Left ventricle myocardium superior (tissue), 1 donor: ENCODE data around the gene ZBTB7A. TPM values are rescaled to one million over a fixed set of nuclear protein-coding genes. Genes with fewer than 3 reads are reported as not detected.
A peak's percentile ranks its signal among the peaks of the same experiment; 100 is the strongest.

Experiments
- ATAC-seq: fragments of 200-7000 bp; cut with Tn5 transposase; one replicate; pipeline ENCODE4 v1.9.1; 2020; ENCODE audit warnings: mild to moderate bottlenecking, moderate library complexity
- DNase-seq: peaks from one replicate; pipeline ENCODE4 v3.0.0-alpha.2; 2020
- intact Hi-C: fragments of 100-400 bp; cut with micrococcal nuclease; formaldehyde crosslinking; loops from one replicate; pipeline ENCODE4 v1.11.0; 2022
- total RNA-seq: library from RNA; stranded (reverse); fragmentation: NEBNext Ultra II Directional; extraction: Animal tissue kit (Norgen Biotek cat#: 25700); gene quantifications from one replicate; pipeline ENCODE4 v1.2.1, GENCODE V29; 2021
- donor health status: DM: no; HTN: yes; CAD: no; lungs with severe emphysema.

Gene ZBTB7A
- total RNA-seq, 1 donor from 2014 or later: 35.2 TPM

DNA sequence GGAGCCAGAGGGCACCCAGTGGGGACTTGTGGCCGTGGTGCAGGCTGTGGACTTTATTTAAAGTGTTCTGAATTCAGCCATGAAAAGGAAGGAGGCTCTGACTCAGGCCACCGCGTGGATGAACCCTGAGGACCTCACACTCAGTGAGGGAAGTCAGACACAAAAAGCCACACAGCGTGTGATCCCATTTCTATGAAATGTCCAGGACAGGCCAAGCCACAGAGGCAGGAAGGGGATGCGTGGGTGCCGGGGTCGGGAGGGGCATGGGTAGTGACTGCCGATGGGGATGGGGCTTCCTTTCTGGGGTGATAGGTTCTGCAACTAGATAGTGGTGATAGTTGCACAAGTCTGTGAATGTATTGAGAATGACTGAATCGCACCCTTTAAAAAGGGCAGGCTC, 8.7 kb upstream of the ZBTB7A start:
- intact Hi-C loops: no loop called here
- ATAC-seq: no peak
- DNase-seq: no peak

DNA sequence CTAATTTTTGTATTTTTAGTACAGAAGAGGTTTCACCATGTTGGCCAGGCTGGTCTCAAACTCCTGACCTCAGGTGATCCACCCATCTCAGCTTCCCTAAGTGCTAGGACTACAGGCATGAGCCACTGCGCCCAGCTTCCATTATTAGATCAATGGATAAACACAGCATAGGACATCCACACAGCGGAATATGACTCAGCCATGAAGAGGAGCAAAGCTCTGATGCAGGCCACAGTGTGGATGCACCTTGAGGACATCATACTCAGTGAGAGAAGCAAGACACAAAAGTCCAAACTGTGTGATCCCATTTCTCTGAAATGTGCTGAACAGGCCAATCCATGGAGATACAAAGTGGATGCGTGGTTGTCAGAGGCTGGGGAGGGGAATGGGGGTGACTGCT, 4.9 kb upstream of the ZBTB7A start:
- intact Hi-C loops: no loop called here
- no peak for ATAC-seq

GRCh38 chr19:4069331-4069959, 2.7 kb upstream of the ZBTB7A start:
- ATAC-seq: no peak
- DNase-seq: peak; percentile 74
- intact Hi-C loops: no loop called here

More for the DNA sequence above, 4.9 kb upstream of the ZBTB7A start:
- no peak for DNase-seq

- DNase-seq (peak; percentile 46), ATAC-seq (no peak)
- intact Hi-C loops: no loop called here
Observed at GRCh38 chr19:4068047-4068966, 1.6 kb upstream of the ZBTB7A start.

DNA sequence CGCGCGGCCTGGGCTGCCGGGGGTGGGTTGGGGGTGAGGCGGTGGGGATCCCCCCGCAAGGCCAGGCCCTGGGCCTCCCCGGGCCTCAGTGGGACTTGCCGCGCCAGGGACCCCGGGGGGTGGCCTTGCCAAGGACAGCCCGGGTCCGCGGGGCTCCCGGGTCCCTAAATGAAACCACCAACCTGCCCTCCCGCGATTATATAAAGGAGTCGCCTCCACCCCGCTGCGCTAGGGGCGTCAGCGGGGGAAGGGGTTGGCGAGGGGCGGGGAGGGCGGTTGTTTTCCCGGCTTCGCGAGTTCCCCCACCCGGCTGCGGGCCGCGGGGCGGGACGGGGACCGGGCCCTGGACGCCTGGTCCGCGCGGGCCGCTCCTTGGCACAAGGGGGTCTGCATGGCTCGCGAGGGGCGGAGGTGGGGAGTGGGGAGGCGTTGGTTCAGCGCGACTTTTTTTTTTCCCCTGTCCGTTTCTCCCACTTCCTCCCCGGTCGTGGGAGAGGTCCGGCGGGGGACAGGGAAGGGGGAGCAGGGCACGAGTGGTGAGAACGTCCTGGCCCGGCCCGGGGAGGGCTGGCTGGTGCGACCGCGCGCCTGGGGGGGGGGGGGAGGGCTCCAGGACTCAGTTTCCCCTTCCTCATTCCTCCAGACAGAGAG, 822 bp upstream of the ZBTB7A start:
- peak; percentile 66 for DNase-seq
- intact Hi-C loops: no loop called here
- ATAC-seq: peak; percentile 3

DNA sequence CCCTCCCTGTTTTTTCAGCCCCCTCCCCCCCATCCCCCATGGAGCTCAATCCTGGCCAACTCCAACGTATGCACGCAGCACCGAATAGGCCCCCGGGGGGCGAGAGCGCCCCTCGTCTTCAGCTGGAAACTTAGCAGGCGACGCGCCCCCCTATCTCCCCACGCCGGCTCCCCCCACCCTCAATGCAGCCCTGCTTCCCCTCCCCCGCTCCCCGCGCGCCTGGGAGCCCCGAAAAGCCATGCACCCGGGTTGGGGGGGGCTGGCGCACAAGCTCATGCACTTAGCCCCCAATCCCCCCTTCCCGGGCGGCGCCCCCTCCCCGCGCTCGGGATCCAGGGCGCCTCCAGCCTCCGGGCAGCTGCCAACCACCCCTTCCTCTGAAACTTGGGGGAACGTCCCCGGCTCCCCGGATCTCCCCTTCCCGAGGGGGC, 508 bp downstream of the ZBTB7A start:
- DNase-seq (peak; percentile 75), ATAC-seq (no peak)
- intact Hi-C loops: no loop called here

- intact Hi-C loops: no loop called here
- peak; percentile 98 for DNase-seq
- peak; percentile 78 for ATAC-seq
Observed at GRCh38 chr19:4065430-4066175, 1.1 kb downstream of the ZBTB7A start.

DNA sequence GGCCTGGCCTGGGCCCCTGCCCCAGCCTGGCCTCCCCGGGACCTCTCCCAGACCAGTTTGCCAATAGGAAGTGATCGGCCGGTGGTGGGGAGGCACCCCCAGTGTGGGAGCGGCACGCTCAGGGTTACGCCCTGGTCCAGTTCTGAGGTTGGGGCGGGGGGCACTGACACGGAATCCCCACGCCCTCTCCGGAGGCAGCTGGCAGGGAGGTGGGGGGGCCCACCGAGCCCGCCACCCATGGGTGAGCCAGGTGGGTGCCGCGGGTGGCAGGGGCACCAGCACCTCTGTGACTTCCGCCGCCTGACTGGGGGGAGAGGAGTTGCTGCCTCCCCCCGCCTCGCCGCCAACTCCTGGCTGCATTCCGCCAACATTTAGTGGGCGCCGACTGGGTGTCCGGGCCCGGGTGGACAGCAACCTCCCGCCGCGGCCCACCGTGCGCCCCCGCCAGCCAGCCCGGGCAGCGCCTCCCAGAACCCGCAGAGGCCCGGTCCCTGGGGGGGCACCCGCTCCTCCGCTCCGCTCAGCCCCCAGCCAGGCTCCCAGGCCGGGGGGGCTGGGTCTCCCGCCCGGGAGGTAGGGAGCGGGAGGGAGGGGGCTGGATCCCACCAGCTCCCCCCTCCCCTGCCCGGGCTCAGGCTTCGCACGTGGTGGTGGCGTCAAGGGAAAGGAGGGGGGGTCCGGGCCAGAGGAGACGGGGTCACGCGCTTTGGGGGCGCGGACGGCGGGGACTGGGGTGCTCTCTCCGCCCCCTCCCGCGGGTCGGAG, 2.0 kb downstream of the ZBTB7A start:
- no peak for ATAC-seq
- DNase-seq: peak; percentile 65
- intact Hi-C loops: no loop called here

DNA sequence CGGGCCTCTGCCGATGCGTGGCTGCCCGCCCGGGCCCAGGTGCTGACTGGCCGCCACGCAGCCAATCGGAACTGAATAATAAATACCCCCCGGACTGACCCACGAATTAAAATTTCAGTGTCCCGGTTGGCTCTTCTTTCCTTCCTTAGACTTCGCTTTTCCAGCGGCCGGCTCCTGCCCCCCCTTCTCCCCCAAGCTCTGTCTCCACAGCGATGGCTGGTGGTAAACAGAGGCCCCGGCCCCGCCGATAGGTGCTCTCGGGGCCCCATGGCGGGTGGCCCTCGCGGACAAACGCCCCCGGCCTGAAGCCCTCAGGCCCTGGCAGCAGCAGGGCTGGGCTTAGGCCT, 2.6 kb downstream of the ZBTB7A start:
- DNase-seq (no peak), ATAC-seq (no peak)
- intact Hi-C loops: no loop called here

- ATAC-seq (no peak), DNase-seq (no peak)
- intact Hi-C loops: no loop called here
Observed at GRCh38 chr19:4063369-4064148, 3.1 kb downstream of the ZBTB7A start.

DNA sequence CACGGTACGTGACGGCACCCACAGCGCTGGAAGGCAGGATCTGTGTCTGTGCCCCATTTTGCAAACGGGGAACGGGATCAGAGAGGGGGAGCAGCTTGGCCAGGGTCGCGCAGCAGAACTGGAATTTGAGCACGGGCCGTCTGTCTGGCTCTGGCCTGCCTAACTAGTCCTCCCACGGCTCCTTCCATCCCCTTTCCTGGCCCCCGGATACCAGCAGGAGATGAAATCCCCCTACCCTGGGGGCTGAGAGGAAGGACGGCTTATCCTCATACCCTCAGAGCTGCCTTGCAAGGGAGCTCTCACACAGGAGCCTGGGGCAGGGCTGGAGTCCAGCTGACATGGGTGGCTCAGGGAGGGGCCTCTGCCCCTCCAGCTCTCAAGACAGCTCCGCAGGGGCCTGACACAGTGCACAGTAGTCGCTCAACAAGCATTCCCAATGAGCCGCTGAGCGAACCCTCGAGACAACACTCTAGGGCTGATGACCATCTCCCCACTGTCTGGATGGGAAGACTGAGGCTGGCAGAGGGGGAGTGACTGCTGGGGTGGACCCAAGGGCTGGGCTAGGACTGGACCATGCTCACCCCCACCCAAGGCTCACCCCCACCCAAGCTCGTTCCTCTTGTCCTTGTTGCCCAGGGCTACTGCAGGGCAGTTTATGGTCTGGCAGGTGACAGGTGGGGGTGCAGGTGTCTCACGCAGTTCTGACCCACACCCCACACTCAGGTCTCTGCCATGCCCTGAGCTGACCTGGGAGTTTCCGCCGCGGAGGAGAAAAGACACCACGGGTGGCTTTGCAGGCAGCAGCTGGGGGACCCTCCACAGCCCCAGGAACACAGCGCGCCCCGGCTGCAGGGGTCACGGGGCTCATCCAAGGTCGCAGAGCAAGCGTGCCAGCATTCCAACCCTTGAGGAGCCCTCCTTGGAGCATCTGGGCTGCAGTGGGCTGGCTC, 4.0 kb downstream of the ZBTB7A start:
- DNase-seq: no peak
- intact Hi-C loops: no loop called here
- ATAC-seq: no peak

- no peak for ATAC-seq
- DNase-seq: no peak
- intact Hi-C loops: no loop called here
Observed at GRCh38 chr19:4061683-4062418, 4.8 kb downstream of the ZBTB7A start.

DNA sequence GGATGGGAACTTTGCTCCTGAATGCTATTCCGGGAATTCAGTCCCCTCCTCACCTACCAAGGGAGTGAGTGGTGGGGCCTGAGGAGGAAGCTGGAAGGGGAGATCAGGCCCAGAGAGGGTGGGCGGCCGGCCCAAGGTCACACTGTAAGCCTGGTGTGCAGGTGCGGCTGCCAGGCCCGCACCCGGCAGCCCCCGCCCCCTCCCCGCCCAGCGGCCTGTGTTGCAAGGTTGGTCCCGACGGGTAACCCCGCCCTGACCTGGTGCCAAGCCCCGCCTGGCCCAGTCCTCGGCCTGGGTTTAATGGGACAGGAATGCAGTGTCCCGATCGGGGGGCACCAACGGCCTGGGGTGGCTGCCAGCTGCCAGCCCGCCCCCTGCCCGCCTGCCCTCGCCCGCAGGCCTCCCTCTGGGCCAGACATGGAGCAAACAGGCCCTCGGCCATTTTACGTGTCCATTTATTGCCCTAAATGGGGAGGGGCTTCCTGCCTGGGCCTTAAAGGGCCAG, 5.5 kb downstream of the ZBTB7A start:
- peak; percentile 90 for DNase-seq
- intact Hi-C loops: no loop called here
- peak; percentile 32 for ATAC-seq

GRCh38 chr19:4060621-4061177, 6.0 kb downstream of the ZBTB7A start:
- DNase-seq (no peak), ATAC-seq (no peak)
- intact Hi-C loops: no loop called here

DNA sequence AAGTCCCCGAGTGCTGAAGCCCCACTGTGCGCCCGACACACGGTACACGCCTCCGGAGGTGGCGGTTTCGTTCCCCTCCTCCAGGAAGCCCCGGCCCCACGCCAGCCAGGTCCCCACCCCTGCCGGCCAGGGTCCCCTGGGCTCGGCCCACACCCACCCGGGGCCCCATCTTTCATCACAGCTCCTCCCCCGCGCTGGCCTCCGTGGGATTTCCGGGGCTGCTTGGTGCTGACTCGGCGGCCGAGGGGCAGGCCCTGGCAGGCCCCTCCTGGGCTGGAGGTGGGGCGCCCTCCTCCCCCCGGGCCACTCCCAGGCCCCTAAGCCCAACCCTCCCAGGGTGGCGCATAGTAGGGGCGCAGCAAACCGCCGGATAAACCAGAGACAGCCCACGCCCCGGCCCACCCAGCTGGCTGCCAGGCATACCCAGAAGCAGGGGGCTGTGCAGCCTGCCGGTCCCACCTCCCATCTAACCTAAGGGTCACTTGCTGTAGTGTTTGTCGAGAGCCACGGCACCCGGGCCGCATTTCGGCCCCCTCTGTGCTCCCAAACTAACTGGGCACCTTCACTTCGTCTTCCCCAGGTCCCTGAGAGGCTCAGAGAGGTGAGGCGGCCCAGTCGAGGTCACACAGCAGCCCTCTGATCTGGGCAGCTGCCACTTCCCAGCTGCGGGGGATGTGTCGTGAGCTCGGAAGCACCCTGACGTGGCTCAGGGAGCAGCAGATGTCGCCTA, 6.6 kb downstream of the ZBTB7A start:
- peak; percentile 20 for ATAC-seq
- intact Hi-C loops: no loop called here
- DNase-seq: peak; percentile 81
